Measurements from ENCODE around the gene LRTM2.

DNA sequence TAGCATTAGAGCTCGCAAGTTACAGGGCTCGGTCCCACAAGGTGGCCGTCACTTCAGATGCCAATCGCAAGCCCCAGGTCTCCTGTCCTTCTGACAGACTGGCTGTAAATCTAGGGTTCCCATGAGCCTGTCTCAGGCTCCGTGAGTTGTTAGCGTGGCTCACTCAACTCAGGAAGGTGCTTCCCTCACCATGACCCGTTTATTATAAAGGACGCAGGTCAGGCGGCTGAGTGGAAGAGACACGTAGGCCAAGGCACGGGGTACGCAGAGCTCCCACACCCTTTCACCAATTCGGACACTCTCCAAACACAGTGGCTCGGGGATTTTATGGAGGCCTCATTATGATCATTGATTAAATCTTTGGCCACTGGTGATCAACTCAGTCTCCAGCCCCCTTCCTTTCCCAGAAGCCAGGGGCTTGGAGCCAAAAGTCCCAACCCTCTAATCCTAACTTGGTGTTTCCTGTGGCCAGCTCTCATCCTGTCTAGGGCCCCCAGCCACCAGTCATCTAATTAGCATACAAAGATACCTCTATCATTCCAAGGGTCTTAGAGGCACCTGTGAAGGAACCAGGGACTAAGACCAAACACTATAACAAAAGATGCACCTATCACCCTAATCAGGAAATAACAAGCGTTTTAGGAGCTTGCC lies 25.8 kb upstream of the LRTM2 start:
- no peak for TF ChIP-seq CTCF (IDR thresholded peaks at IDR 0.05; ENCODE audit: poor library complexity, severe bottlenecking)
- no peak for TF ChIP-seq EZH2 (IDR thresholded peaks at IDR 0.05; ENCODE audit: borderline replicate concordance, insufficient read depth, low read length, poor library complexity, severe bottlenecking)
- no peak for TF ChIP-seq SMC3 (conservative IDR thresholded peaks at IDR 0.05; ENCODE audit: poor library complexity)
- TF ChIP-seq TAF1 (IDR thresholded peaks at IDR 0.05; ENCODE audit: low read depth): no peak
- TF ChIP-seq POLR2AphosphoS5 (IDR thresholded peaks at IDR 0.05): no peak
- TF ChIP-seq, protein P1, sequence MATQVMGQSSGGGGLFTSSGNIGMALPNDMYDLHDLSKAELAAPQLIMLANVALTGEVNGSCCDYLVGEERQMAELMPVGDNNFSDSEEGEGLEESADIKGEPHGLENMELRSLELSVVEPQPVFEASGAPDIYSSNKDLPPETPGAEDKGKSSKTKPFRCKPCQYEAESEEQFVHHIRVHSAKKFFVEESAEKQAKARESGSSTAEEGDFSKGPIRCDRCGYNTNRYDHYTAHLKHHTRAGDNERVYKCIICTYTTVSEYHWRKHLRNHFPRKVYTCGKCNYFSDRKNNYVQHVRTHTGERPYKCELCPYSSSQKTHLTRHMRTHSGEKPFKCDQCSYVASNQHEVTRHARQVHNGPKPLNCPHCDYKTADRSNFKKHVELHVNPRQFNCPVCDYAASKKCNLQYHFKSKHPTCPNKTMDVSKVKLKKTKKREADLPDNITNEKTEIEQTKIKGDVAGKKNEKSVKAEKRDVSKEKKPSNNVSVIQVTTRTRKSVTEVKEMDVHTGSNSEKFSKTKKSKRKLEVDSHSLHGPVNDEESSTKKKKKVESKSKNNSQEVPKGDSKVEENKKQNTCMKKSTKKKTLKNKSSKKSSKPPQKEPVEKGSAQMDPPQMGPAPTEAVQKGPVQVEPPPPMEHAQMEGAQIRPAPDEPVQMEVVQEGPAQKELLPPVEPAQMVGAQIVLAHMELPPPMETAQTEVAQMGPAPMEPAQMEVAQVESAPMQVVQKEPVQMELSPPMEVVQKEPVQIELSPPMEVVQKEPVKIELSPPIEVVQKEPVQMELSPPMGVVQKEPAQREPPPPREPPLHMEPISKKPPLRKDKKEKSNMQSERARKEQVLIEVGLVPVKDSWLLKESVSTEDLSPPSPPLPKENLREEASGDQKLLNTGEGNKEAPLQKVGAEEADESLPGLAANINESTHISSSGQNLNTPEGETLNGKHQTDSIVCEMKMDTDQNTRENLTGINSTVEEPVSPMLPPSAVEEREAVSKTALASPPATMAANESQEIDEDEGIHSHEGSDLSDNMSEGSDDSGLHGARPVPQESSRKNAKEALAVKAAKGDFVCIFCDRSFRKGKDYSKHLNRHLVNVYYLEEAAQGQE (IDR thresholded peaks at IDR 0.05; ENCODE audit: borderline replicate concordance): no peak
- TF ChIP-seq EP300 (conservative IDR thresholded peaks at IDR 0.05; ENCODE audit: poor library complexity, severe bottlenecking): no peak
